ENCODE results near the gene KRTAP4-5. TPM values are rescaled to one million over a fixed set of nuclear protein-coding genes. Genes with fewer than 3 reads are reported as not detected.
"Not testable (repeated sequence)": the region's sequence is repeated elsewhere in the genome, so short reads cannot be mapped to it uniquely, and the experiment has no call there.

The KRTAP4-5 gene
- total RNA-seq, 1 donor from 2014 or later, result not detected

DNA sequence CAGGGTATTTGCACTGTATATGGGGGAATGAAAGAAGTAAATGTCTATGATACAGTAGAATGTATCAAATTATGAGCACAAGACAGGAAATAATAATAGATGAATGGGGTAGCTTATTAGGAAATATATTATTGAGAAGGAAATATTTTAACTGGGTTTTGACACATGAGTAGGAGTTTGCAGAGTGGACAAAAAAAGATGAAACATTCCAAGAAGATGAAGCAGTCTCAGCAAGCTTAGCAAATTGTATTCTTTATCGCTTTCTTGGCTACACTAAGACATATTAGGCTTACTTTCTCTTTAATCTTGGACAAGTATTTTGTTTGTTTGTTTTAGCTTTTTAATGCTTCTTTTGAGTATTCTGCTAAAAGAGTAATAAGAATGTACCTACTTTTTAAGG, 45.7 kb downstream of the KRTAP4-5 start:
- DNase-seq (ENCODE audit: extremely low spot score in 2 of 2), result no peak
- Histone ChIP-seq H3K4me1 (no peaks in the 10 kb centered on the region), H3K4me3 (no peak overlapping the region), H3K27ac (no peak overlapping the region), H3K9me3 (no peaks in the 10 kb centered on the region), H3K27me3 (no peaks in the 10 kb centered on the region), H3K36me3 (no peaks in the 10 kb centered on the region)
- TF ChIP-seq, protein P1, sequence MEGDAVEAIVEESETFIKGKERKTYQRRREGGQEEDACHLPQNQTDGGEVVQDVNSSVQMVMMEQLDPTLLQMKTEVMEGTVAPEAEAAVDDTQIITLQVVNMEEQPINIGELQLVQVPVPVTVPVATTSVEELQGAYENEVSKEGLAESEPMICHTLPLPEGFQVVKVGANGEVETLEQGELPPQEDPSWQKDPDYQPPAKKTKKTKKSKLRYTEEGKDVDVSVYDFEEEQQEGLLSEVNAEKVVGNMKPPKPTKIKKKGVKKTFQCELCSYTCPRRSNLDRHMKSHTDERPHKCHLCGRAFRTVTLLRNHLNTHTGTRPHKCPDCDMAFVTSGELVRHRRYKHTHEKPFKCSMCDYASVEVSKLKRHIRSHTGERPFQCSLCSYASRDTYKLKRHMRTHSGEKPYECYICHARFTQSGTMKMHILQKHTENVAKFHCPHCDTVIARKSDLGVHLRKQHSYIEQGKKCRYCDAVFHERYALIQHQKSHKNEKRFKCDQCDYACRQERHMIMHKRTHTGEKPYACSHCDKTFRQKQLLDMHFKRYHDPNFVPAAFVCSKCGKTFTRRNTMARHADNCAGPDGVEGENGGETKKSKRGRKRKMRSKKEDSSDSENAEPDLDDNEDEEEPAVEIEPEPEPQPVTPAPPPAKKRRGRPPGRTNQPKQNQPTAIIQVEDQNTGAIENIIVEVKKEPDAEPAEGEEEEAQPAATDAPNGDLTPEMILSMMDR (IDR thresholded peaks at IDR 0.05), result no peak
- no peak for TF ChIP-seq POLR2AphosphoS5 (IDR thresholded peaks at IDR 0.05; ENCODE audit: insufficient read depth in 1 of 2, low read depth in 1 of 2)
- intact Hi-C loops (cut with DNase I), result no loop called here

DNA sequence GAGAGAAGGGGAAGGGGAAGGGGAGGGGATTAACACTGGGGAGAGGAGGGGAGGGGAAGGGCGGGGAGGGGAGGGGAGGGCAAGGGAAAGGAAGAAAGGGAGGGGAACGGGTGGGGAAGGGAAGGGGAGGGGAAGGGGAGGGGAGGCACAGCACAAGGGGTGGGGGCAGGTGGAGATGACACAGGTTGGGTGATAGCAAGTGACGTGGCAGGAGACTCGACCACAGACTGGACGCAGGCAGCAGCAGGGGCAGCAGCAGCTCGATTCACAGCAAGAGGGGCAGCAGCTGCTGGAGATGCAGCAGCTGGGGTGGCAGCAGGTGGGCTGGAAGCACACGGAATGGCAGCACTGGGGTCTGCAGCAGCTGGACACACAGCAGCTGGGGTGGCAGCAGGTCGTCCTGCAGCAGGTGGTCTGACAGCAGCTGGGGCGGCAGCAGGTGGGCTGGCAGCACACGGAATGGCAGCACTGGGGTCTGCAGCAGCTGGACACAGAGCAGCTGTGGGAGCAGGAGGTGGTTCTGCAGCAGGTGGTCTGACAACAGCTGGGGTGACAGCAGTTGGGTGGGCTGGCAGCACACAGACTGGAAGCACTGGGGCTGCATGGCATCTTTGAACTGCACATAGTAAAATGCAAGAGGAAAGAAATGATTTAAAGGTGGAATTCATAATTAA, 47.9 kb downstream of the KRTAP4-5 start, which contains the start of gene KRTAP4-16:
Gene KRTAP4-16, minus strand, starts transcription at position 624 of the 674 bp plus-strand sequence. Its CDS starts 0 bp downstream, at position 624.
- no peaks in the 10 kb centered on the region for H3K36me3 ChIP-seq
- no peak within 1 kb of the TSS for H3K4me3 ChIP-seq
- H3K27ac ChIP-seq, result no peak within 1 kb of the TSS
- H3K9me3 ChIP-seq, result no peaks in the 10 kb centered on the region
- TF ChIP-seq POLR2AphosphoS5 (IDR thresholded peaks at IDR 0.05; ENCODE audit: insufficient read depth in 1 of 2, low read depth in 1 of 2) (no peak), POLR2A (IDR thresholded peaks at IDR 0.05) (no peak)
- TF ChIP-seq, protein P1 (IDR thresholded peaks at IDR 0.05), result no peak
- H3K4me1 ChIP-seq, result no peaks in the 10 kb centered on the region
- no peak for DNase-seq (ENCODE audit: extremely low spot score in 2 of 2)
- H3K27me3 ChIP-seq, result no peaks in the 10 kb centered on the region
- intact Hi-C loops (cut with DNase I), result no loop called here

DNA sequence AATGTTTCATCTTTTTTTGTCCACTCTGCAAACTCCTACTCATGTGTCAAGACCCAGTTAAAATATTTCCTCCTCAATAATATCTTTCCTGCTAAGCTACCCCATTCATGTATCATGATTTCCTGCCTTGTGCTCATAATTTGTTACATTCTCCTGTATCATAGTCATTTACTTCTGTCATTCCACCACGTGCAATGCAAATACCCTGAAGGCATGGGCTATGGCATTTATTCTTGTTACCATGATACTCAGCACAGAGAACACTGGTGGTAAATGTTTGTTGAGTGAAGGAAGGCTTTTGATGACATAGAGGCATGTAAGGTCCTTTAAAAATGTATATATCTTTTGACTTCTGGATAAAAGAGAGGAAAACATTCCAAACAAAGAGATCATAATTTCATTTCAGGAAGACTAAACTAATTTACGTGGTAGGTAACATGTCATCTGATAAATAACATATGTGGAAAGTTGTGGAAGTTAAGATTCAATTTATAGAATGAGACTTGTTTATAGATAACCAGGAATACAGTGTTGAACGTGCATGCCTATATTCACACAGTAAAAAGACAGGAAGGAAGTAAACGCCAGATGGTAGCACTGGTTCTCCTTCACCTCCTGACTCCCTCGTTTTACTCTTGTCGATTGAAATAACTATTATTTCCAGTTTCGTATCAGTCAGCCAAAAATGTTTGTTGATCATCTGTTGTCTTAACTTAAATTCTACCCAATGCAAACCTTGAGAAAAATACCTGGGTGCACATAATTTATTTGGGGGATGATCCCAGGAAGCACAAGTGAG, 49.7 kb downstream of the KRTAP4-5 start:
- H3K4me1 ChIP-seq; H3K36me3 ChIP-seq; DNase-seq (ENCODE audit: extremely low spot score in 2 of 2); H3K27me3 ChIP-seq; H3K4me3 ChIP-seq; intact Hi-C loops (cut with DNase I); H3K9me3 ChIP-seq; H3K27ac ChIP-seq: not testable (repeated sequence)

Small RNA genes lying within 50 kb of the gene (small RNA-seq; reads per million reads assigned to genes)
- not detected for gene KRTAP4-17P

Other genes with a start within 250 kb of the KRTAP4-5 start
- gene KRT23, start 212.2 kb downstream of the KRTAP4-5 start, total RNA-seq, result 0.98 TPM
- not detected for gene KRT39, start 182.9 kb downstream of the KRTAP4-5 start, total RNA-seq
- not detected for gene KRT40, start 165.5 kb downstream of the KRTAP4-5 start, total RNA-seq
- not detected for gene KRTAP3-3, start 155.7 kb downstream of the KRTAP4-5 start, total RNA-seq
- not detected for gene KRTAP3-2, start 149.9 kb downstream of the KRTAP4-5 start, total RNA-seq
- not detected for gene KRTAP3-1, start 140.7 kb downstream of the KRTAP4-5 start, total RNA-seq
- not detected for gene KRTAP1-5, start 122.6 kb downstream of the KRTAP4-5 start, total RNA-seq
- gene KRTAP1-4, start 119.6 kb downstream of the KRTAP4-5 start, total RNA-seq, result not detected
- not detected for gene KRTAP1-3, start 115.0 kb downstream of the KRTAP4-5 start, total RNA-seq
- not detected for gene KRTAP1-1, start 108.4 kb downstream of the KRTAP4-5 start, total RNA-seq
- not detected for gene KRTAP2-1, start 102.5 kb downstream of the KRTAP4-5 start, total RNA-seq
- gene KRTAP2-2, start 94.6 kb downstream of the KRTAP4-5 start, total RNA-seq, result not detected
- gene KRTAP2-3, start 89.7 kb downstream of the KRTAP4-5 start, total RNA-seq, result not detected
- not detected for gene KRTAP2-4, start 83.9 kb downstream of the KRTAP4-5 start, total RNA-seq
- not detected for gene KRTAP4-7, start 65.7 kb downstream of the KRTAP4-5 start, total RNA-seq
- not detected for gene KRTAP4-8, start 51.7 kb downstream of the KRTAP4-5 start, total RNA-seq
- not detected for gene KRTAP4-16, start 47.6 kb downstream of the KRTAP4-5 start, total RNA-seq
- not detected for gene KRTAP4-9, start 44.4 kb downstream of the KRTAP4-5 start, total RNA-seq
- not detected for gene KRTAP4-11, start 31.5 kb downstream of the KRTAP4-5 start, total RNA-seq
- not detected for gene KRTAP4-12, start 25.6 kb downstream of the KRTAP4-5 start, total RNA-seq
- gene KRTAP4-6, start 9.3 kb downstream of the KRTAP4-5 start, total RNA-seq, result not detected
- not detected for gene KRTAP4-4, start 10.9 kb upstream of the KRTAP4-5 start, total RNA-seq
- not detected for gene KRTAP4-3, start 18.4 kb upstream of the KRTAP4-5 start, total RNA-seq
- not detected for gene KRTAP4-2, start 28.4 kb upstream of the KRTAP4-5 start, total RNA-seq
- not detected for gene KRTAP4-1, start 35.1 kb upstream of the KRTAP4-5 start, total RNA-seq
- not detected for gene KRTAP9-1, start 40.1 kb upstream of the KRTAP4-5 start, total RNA-seq
- not detected for gene KRTAP9-2, start 76.8 kb upstream of the KRTAP4-5 start, total RNA-seq
- not detected for gene KRTAP9-3, start 82.6 kb upstream of the KRTAP4-5 start, total RNA-seq
- gene KRTAP9-8, start 88.2 kb upstream of the KRTAP4-5 start, total RNA-seq, result not detected
- not detected for gene KRTAP9-4, start 99.9 kb upstream of the KRTAP4-5 start, total RNA-seq
- gene KRTAP9-9, start 105.6 kb upstream of the KRTAP4-5 start, total RNA-seq, result not detected
- gene KRTAP9-6, start 115.6 kb upstream of the KRTAP4-5 start, total RNA-seq, result not detected
- gene KRTAP9-7, start 125.9 kb upstream of the KRTAP4-5 start, total RNA-seq, result not detected
- not detected for gene KRTAP29-1, start 153.0 kb upstream of the KRTAP4-5 start, total RNA-seq
- gene KRTAP16-1, start 159.5 kb upstream of the KRTAP4-5 start, total RNA-seq, result not detected
- not detected for gene KRTAP17-1, start 165.9 kb upstream of the KRTAP4-5 start, total RNA-seq
- gene KRT33A, start 201.0 kb upstream of the KRTAP4-5 start, total RNA-seq, result 1.5 TPM
- gene KRT33B, start 220.0 kb upstream of the KRTAP4-5 start, total RNA-seq, result not detected
- gene KRT34, start 232.5 kb upstream of the KRTAP4-5 start, total RNA-seq, result 0.74 TPM
- gene KRT31, start 247.8 kb upstream of the KRTAP4-5 start, total RNA-seq, result not detected